NCI-H82 (cell line): ENCODE results near the gene ABHD14A.
"Not testable (repeated sequence)": the region's sequence is repeated elsewhere in the genome, so short reads cannot be mapped to it uniquely, and the experiment has no call there.

Experiments used
- DNase-seq: peaks from one replicate; lab custom pipeline; 2025; lab: John Stamatoyannopoulos, UW

The ABHD14A gene

DNA sequence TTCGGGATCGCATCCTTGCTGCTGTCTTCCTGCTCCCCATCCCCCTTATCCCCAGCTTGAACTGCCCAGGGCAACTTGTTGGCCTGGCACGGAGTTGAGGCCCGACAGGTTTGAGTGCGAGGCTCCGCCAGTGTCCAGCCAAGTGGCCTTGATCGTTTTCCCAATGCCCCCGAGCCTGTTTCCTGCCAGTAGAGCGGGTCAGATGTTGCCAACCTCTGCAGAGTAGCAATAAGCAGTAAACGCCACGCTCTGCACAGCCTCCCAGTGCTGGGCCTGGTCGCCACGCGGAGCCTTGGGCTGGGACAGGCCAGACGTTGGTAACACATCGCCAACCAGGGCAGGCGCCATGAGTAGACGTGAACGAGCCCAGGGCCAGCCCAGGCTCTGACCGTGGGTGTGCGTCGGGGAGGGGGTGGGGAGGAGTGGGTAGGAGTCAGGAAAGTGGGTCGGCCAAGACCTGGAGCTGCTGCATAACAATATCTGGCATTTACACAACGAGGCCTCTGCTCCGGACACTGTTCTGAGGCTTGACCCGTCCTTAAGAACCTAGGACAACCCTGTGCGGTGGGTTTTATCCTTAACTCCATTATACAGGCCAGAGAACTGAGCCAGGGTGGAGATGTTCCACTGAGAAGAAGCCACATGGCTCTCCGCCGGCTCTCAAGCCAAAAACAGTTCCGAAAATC is 444 bp upstream of the ABHD14A start:
- DNase-seq: peak; percentile 51

DNA sequence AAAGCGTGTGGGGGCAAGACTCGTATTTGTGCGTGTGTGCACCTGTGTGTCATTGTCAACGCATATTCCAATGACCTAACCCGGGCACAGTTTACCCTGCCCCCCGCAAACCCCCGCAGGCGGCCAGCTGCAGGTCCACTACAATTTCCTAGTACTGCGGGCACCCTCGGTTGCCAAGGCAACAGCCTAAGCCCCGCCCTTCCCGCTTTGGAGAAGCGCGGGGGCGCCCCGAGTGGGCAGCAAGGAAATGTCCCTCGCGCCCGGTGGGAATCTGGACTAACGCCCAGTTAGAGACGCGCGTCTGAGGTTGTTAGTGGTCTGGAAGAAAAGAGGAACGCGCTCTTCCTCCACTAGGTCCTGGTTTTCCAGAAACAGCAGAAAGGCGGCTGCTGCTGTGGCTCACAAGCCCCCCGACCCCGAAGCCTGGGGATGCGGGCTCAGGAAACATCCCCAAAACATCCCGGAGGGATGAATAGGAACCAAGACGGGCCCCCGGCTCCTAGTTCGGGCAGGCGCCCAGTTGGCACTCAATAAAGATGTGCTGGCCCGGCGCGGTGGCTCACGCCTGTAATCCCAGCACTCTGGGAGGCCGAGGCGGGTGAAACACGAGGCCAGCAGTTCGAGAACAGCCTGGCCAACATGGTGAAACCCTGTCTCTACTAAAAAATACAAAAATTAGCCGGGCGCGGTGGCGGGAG is 1.1 kb downstream of the ABHD14A start:
- peak; percentile 81 for DNase-seq

DNA sequence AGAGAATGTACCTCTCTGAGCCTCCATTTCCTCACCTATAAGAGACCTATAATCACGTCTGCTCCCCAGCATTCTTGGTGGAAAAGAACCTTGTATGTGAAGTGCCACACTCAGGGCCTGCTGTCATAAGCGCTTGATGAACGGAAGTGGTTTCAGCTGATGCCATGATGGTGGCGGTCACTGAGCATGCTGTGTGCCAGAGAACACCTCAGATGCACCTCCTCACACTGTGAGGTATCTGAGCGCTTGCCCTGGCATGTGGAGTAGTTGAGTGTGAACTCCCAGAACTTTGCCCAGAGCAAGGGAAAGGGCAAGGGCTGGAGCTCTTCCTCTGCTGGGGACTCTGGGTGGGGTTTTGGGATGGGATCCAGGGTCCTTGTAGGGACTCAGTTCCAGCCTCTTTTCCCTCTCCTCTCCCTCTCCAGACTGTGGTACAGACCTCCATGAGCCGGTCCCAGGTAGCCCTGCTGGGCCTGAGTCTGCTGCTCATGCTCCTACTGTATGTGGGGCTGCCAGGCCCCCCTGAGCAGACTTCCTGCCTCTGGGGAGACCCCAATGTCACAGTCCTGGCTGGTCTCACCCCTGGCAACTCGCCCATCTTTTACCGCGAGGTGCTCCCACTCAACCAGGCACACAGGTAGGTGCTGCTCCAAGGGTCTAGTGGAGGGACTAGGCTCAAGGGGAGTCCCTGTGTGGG is 2.7 kb downstream of the ABHD14A start:
- no peak for DNase-seq

DNA sequence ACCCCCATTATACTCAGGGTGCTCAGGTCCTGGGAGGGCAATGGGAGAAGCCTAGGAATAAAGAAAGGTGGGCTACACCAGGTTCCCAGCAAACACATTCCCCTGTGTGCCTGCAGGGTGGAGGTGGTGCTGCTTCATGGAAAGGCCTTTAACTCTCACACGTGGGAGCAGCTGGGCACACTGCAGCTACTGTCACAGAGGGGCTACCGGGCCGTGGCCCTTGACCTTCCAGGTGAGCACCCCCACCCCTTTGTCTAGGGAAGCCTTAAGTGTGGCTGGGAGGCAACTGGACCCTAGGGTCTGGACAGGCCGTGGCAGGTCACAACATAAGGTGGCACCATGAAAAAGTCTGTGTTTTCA is 3.3 kb downstream of the ABHD14A start:
- DNase-seq: no peak

DNA sequence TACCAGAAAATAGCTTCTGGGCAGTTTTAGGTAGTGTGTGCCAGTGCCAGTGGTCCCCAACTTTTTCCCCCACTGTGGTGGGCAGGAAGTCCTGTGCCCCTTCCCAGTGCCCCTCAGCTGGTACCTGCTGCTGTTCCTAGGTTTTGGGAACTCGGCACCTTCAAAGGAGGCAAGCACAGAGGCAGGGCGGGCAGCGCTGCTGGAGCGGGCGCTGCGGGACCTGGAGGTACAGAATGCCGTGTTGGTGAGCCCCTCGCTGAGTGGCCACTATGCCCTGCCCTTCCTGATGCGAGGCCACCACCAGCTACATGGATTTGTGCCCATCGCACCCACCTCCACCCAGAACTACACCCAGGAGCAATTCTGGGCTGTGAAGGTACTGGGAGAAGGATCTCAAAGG is 5.4 kb downstream of the ABHD14A start:
- no peak for DNase-seq

DNA sequence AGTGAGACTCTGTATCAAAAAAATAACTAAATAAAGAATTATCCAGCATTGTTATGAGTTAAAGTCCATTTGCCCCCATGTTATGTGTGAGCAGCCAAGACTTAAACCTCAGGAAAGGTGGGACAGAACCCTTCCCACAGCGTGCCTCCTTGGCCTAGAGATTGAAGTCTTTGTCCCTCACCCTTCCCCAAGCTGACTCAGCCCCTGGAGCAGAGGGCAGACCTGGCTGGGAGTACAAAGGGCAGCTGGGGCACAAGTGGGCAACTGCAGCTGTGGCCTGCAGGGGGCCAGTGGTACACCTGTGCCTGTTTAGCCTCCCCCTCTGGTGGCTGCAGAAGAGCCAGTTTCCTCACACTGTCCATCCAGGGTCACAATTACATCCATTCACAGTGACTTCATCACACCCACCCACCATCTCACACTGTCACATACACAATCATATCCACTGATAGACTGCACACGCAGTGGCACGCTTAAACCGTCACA is 7.5 kb downstream of the ABHD14A start:
- peak; percentile 70 for DNase-seq

DNA sequence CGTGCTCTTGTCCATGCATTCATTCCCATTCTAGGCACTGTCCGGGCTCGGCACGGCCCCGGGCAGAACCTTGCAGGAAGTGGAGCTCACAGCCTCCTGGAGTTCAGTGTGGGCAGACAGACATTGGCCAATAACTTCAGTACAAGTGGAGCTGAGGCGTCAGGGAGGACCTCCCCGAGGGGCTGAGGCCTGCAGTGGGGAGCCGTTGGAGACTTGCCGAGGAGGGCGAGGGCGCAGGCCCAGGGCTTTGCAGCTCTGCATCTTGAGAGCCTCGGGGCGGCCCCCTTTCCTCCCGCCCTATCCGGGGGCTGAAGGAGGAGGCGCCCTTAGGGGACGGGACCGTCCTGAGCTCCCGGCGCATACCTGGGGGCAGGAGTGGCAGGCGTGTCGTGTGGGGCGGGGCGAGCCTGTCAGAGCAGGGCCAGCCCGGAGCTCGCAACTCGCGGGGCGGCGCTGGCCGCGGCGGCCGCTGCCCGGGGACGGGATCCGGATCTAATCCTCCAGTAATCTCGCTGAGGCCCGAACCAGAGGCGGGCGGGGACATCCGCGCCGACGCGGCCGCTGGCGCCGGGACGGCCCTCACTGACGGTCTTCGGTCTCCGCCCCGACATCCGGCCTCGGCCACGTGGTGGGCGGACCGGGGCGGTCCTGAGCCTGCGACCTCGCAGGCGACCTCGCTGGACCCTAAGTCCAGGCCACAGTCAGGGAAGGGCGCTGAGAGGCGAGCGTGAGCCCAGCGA is 8.1 kb downstream of the ABHD14A start, which contains the start of gene ACY1:
ACY1 (plus strand) TSS at position 698 of the 740 bp plus-strand sequence. CDS start 530 bp downstream, outside the sequence.
- DNase-seq: peak; percentile 87

DNA sequence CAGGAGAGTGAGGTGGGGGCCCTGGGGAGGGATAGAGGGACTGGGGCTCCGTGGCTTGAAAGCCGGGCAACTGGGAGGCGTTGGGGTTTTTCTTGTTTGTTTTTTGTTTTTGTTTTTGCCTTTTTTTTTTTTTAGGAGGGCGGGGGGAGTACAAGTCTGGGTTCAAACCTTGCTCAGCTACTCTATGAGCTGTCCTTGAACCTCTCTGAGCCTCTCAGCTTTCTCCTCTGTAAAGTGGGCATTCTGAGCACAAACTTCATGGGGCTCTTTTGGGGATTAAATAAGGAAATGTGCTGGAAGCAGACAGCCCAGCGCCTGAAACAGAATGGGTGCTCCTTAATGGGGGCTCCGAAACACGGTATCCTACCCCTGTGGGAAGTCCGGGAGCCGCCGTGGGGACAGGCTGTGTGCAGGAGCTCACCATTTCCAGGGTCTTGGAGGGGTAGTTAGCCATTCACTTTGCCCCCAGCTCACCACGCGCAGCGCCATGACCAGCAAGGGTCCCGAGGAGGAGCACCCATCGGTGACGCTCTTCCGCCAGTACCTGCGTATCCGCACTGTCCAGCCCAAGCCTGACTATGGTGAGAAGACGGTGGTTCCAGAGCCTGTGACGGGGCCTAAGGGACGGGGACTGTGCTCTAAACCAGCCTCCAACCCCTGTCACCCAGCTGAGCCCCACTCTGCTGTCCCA is 8.9 kb downstream of the ABHD14A start:
- DNase-seq: no peak

DNA sequence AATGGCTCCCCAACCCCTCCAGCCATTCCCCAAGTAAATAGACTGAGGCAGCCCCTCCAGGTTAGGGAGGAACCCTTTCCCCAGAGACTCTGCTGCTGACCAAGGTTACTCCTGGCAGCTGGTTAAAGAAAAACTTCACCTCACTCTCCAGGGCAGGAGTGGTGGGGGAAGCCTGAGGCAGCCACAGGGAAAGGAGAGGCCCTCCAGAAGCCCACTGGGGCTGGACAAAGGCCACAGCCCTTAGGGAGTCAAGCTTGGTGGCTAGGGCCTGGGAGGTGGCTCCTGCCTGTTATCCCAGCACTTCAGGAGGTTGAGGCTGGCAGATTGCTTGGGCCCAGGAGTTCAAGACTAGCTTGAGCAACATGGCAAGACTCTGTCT is 9.4 kb downstream of the ABHD14A start:
- no peak for DNase-seq

DNA sequence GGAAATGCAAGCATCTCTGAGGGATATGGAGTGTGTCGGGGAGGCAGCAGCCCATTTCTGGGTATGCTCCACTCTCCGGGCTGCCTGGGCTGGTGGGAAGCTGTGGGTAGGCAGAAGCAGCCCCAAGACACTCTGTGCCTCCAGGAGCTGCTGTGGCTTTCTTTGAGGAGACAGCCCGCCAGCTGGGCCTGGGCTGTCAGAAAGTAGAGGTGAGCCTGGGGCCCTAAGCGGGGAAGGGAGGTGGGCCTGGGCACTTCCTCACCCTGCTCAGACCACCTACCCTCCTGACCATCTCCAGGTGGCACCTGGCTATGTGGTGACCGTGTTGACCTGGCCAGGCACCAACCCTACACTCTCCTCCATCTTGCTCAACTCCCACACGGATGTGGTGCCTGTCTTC is 10.2 kb downstream of the ABHD14A start:
- DNase-seq: no peak

DNA sequence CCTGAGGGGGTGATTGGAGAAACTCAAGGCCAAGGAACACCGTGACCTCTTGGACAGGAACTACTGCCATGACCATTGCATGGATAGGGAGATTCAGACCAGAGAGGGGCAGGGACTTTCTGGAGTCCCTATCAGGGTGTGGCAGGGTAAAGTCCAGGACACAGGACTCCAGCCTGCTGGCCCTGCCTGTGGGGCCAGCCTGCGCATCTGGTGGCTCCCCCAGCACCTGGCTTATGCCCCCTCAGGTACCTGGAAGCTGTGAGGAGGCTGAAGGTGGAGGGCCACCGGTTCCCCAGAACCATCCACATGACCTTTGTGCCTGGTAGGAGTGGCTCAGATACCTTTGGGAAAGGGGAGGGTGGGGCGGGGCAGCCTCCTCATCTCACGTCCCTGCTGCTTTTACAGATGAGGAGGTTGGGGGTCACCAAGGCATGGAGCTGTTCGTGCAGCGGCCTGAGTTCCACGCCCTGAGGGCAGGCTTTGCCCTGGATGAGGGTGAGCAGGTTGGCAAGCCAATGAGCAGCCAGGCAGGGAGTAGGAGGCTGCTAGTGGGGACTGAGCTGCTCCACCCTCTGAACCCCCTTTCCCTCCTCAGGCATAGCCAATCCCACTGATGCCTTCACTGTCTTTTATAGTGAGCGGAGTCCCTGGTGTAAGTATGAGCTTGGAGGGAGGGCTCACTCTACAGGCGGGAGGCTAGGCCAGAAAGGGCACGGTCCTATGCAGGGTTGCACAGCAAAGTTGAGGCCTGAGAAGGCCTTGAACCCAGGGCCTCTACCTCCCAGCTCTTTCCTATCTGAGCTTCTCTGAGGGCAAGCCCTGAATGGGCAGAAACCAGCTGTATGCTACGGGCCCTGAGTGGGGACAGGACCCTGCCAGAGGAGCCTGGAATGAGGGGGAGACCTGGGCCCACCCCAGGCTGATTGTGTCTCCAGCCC is 11.4 kb downstream of the ABHD14A start:
- no peak for DNase-seq

DNA sequence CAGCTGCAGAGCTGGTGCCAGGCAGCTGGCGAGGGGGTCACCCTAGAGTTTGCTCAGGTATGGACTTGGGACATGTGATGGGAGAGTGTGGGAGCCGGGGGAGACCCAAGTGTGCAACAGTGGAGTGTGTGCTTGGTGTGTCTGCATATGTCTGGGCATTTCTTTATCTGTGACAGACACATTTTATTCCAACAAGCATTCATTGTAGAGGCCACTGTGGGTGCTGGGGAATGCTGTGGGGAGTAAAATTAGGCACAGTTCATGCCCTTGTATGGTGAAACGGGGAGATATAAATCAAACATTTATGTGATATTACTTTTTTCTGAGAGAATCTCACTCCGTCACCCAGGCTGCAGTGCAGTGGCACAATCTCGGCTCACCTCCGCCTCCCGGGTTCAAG is 12.7 kb downstream of the ABHD14A start:
- DNase-seq: no peak

DNA sequence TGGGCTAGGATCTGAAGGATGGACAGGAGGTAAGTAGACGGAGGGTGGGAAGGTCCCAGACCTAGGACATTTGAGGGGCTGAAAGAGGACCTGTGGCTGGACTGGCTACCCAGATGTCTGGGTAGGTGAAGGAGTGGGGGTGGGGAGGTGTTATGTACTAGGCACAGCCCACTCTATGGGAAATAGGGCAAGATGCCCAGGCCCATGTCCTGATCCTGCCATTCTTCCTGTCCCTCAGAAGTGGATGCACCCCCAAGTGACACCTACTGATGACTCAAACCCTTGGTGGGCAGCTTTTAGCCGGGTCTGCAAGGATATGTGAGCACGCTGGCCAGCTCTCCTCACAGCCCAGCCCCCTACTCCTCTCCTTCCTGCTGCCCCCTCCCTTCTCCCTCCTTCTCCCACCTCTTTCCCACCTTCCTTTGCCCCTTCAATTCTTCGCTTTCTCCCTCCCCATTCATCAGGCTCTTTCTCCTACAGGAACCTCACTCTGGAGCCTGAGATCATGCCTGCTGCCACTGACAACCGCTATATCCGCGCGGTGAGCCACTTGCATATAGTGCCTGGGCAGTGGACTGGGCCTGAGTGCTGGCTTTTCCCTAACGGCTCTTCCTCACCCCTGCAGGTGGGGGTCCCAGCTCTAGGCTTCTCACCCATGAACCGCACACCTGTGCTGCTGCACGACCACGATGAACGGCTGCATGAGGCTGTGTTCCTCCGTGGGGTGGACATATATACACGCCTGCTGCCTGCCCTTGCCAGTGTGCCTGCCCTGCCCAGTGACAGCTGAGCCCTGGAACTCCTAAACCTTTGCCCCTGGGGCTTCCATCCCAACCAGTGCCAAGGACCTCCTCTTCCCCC is 13.7 kb downstream of the ABHD14A start:
- no peak for DNase-seq

DNA sequence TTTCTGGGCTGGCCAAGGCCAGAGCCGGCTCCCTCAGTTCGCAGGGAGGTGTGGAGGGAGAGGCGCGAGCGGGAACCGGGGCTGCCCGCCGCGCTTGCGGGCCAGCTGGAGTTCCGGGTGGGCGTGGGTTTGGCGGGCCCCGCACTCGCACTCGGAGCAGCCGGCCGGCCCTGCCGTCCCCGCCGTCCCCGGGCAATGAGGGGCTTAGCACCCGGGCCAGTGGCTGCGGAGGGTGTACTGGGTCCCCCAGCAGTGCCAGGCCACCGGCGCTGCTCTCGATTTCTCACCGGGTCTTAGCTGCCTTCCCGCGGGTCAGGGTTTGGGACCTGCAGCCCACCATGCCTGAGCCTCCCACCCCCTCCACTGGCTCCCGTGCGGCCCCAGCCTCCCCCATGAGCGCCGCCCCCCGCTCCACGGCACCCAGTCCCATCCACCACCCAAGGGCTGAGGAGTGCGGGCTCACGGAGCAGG is 15.7 kb downstream of the ABHD14A start:
- DNase-seq: not testable (repeated sequence)

DNA sequence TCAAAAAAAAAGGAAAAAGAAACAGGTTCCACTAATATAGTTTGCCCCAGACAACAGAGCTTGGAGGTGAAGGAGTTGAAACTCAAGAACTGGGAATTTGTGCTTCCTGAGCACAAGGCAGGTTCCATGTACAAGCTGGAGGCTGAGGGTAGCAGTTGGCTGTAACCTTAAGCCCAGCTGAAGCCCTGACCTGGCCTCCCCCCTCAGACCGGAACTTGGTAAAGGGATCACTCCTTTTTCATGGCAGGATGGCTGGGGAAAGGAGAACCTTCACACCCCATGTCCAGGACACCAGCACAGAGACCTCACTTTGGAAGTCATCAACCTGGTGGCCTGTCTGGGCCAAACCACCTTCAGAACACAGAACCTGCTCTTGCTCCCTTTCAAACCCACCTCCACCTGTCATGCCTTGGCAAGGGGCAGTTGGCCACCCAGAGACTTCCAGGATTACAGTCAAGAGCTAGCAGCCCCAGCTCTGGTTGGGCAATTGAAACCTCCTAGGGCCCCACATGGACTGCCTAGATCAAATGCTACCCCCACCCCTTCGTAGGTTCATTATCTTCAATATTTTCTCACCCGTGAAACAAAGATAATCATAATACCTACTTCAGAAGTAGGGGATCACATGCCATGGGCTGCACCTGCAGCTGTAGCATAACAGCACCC is 17.3 kb downstream of the ABHD14A start:
- DNase-seq: no peak

DNA sequence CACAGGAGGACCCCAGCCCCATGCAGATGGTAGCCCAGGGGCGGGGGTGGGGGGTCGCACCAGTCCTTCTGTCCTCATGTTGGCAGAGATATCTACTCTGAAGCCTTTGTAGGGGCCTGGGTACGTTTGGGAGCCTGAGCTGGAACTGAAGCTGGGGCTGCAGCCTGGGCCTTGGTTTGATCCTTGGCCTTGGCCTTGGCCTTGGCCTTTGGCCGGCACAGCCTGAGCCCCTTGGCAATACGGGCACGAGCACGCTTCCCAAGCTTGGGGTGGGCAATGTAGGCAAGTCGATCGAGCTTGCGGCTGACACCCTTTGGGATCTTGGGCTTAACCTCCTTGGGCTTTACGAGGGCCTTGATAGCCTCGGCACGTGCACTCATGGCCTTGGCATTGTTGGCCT is 18.8 kb downstream of the ABHD14A start:
- not testable (repeated sequence) for DNase-seq

DNA sequence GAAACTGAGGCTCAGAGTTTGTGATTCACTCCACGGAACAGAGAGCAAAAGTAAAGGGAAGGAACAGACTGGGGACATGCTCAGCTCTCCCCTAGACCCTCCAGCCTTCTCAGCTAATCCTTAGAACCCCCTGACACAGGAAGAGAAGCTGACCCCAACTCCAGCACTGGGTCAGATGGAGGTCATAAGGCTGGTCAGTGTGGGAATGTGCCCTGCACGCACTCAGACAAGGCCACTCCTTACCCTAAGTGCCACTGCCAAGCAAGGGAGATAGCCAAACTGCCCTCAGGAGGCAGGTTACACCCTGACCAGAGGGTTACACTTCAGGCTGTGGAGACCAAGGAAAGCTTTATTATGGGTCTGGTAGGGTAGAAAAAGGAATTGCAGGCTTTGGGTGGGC is 19.7 kb downstream of the ABHD14A start:
- no peak for DNase-seq

DNA sequence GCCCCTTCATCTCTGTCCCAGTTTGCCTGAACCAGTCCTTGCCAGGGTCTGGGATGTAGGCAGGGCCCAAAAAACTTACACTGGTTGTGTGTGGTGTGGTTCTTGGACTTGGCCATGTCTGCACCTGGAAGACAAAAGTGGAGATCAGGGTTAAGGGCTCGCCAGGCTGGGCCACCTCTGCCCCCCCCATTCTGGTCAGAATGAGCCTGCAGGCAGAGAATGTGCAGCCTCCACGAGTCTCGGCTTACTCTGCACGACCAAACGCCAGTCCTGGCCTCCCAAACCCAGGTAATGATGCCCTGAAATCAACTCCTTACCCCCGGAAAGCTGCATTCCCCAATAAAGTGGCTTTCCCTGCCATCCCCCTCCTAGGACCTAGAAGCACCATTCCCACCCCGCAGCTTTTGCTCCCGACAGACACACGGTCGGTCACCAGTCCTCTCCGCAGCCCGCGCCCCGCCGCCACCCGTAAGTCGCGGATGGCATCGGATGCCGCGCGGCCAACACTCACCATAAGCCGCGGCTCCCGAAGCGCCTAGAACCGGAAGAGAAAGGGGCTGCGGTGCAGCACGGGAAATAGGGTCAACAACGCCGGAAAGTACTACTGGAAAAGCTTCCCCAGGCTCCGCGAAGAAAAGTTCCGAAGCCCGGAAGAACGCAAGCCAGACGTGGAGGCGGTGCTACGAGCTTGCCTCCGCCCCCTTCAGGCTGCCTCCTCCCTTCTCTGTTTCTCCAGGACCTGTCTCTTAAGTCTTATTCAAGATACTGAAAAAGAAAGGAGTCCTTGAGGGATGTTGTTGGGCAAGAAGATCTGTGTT is 20.7 kb downstream of the ABHD14A start, which contains the start of gene RPL29:
RPL29 (minus strand) TSS at position 550 of the 818 bp plus-strand sequence; CDS start at position 116, 434 bp downstream.
- DNase-seq: peak; percentile 95
